Measurements from ENCODE around the gene DHRSX.
"Not testable (repeated sequence)": the region's sequence is repeated elsewhere in the genome, so short reads cannot be mapped to it uniquely, and the experiment has no call there.

- TF ChIP-seq CTCF, POLR2A (IDR thresholded peaks at IDR 0.05): not testable (repeated sequence)
These were observed 33.7 kb upstream of the DHRSX start for GRCh38 chrX:2534261-2535021.

Data from testis (tissue), 2 donors.